Activated CD8-positive, alpha-beta memory T cell treated with anti-CD3 and anti-CD28 coated beads for 24 hours (primary cell): Measurements from ENCODE around the gene HS3ST4.
A peak's percentile ranks its signal among the peaks of the same experiment; 100 is the strongest.

ENCODE experiments used
- DNase-seq: peaks from one replicate; pipeline ENCODE4 v3.0.0-alpha.2; 2020

HS3ST4 gene

GRCh38 chr16:25828510-25828909 lies 136.8 kb downstream of the HS3ST4 start:
- DNase-seq, result no peak

GRCh38 chr16:25832291-25832690 lies 140.5 kb downstream of the HS3ST4 start:
- DNase-seq, result no peak

- DNase-seq, result no peak
These were observed 142.3 kb downstream of the HS3ST4 start for GRCh38 chr16:25834101-25834500.

GRCh38 chr16:25835126-25835525 lies 143.4 kb downstream of the HS3ST4 start:
- DNase-seq, result no peak

GRCh38 chr16:25838724-25839186 lies 147.0 kb downstream of the HS3ST4 start:
- DNase-seq, result peak; percentile 61

GRCh38 chr16:25841761-25842160 lies 150.0 kb downstream of the HS3ST4 start:
- no peak for DNase-seq

- DNase-seq, result no peak
These were observed 154.1 kb downstream of the HS3ST4 start for GRCh38 chr16:25845901-25846300.

- no peak for DNase-seq
These were observed 162.4 kb downstream of the HS3ST4 start for GRCh38 chr16:25854141-25854540.

- DNase-seq, result no peak
These were observed 163.3 kb downstream of the HS3ST4 start for GRCh38 chr16:25855063-25855462.

GRCh38 chr16:25855818-25856217 lies 164.1 kb downstream of the HS3ST4 start:
- no peak for DNase-seq

- DNase-seq, result no peak
These were observed 167.9 kb downstream of the HS3ST4 start for GRCh38 chr16:25859645-25860044.

GRCh38 chr16:25867041-25867440 lies 175.3 kb downstream of the HS3ST4 start:
- no peak for DNase-seq

GRCh38 chr16:25868106-25868505 lies 176.3 kb downstream of the HS3ST4 start:
- no peak for DNase-seq

- DNase-seq, result no peak
These were observed 177.1 kb downstream of the HS3ST4 start for GRCh38 chr16:25868706-25869370.

- DNase-seq, result no peak
These were observed 180.8 kb downstream of the HS3ST4 start for GRCh38 chr16:25872369-25873070.

GRCh38 chr16:25874196-25874595 lies 182.4 kb downstream of the HS3ST4 start:
- no peak for DNase-seq

- no peak for DNase-seq
These were observed 184.3 kb downstream of the HS3ST4 start for GRCh38 chr16:25875956-25876598.

GRCh38 chr16:25877103-25877502 lies 185.3 kb downstream of the HS3ST4 start:
- DNase-seq, result no peak

GRCh38 chr16:25886598-25886997 lies 194.8 kb downstream of the HS3ST4 start:
- no peak for DNase-seq

- DNase-seq, result no peak
These were observed 197.1 kb downstream of the HS3ST4 start for GRCh38 chr16:25888868-25889267.

GRCh38 chr16:25893332-25893731 lies 201.6 kb downstream of the HS3ST4 start:
- DNase-seq, result no peak

- no peak for DNase-seq
These were observed 202.3 kb downstream of the HS3ST4 start for GRCh38 chr16:25894093-25894492.

- no peak for DNase-seq
These were observed 203.6 kb downstream of the HS3ST4 start for GRCh38 chr16:25895380-25895779.

- DNase-seq, result no peak
These were observed 204.7 kb downstream of the HS3ST4 start for GRCh38 chr16:25896411-25896810.
